Thyroid gland (tissue), 4 donors: ENCODE measurements around the gene MIER2. TPM values are rescaled to one million over a fixed set of nuclear protein-coding genes. Genes with fewer than 3 reads are reported as not detected.

Source experiments
- DNase-seq, 2 donors: peaks; one replicate each; pipeline ENCODE4 v3.0.0-alpha.2; 2019
- H3K27ac ChIP-seq, 3 donors: fragments of 200-600 bp; sonication (generic); 1 replicate in 2 of 3; 2 replicates in 1 of 3; pipeline ENCODE4 v1.5.1; 2016 to 2019; ENCODE audit warnings: mild to moderate bottlenecking in 1 of 3, moderate library complexity in 1 of 3
- H3K27me3 ChIP-seq: fragments of 200-600 bp; sonication (generic); one replicate; pipeline ENCODE4 v1.5.1; 2019
- H3K36me3 ChIP-seq, 2 donors: fragments of 200-600 bp; sonication (generic); one replicate each; pipeline ENCODE4 v1.5.1; 2016 to 2019
- H3K4me1 ChIP-seq, 2 donors: fragments of 200-600 bp; sonication (generic); one replicate each; pipeline ENCODE4 v1.5.1; 2017 to 2019
- H3K4me3 ChIP-seq, 3 donors: fragments of 200-600 bp; sonication (generic); replicated peaks in 1 of 3; 1 replicate in 2 of 3; 2 replicates in 1 of 3; pipeline ENCODE4 v1.5.1; 2016; ENCODE audit warnings: mild to moderate bottlenecking in 1 of 3
- H3K9me3 ChIP-seq: fragments of 200-600 bp; sonication (generic); one replicate; pipeline ENCODE4 v1.5.1; 2017
- CTCF ChIP-seq, 6 experiments: fragments of 200-600 bp in 3 of 6; fragments of 450-650 bp in 3 of 6; sonication (generic) in 3 of 6; IDR thresholded peaks; one replicate each; pipeline ENCODE4 v1.5.1; 2016 to 2019; ENCODE audit warnings: antibody characterized with exemption in 6 of 6, mild to moderate bottlenecking in 2 of 6, inconsistent platforms in 1 of 6, moderate library complexity in 1 of 6
- POLR2A ChIP-seq, 2 donors: fragments of 450-650 bp; IDR thresholded peaks; one replicate each; pipeline ENCODE4 v1.6.1; 2017; ENCODE audit warnings: antibody characterized with exemption in 2 of 2, mild to moderate bottlenecking in 2 of 2, moderate library complexity in 1 of 2
- WGBS, 2 donors: methylation state at CpG; one replicate each; pipeline ENCODE4 v1.1.5; 2017; 5-methylcytosine and 5-hydroxymethylcytosine counted together
- intact Hi-C: fragments of 100-400 bp; cut with DNase I; formaldehyde crosslinking; loops from one replicate; pipeline ENCODE4 v1.15.1; 2023
- total RNA-seq, 4 donors: library from RNA; depleted of rRNA; stranded (reverse); fragments of >200 nt; gene quantifications; one replicate each; pipeline ENCODE4 v1.2.3, GENCODE V29; 2016

The MIER2 gene
- total RNA-seq, 4 donors from 2014 or later: 9.0 to 20.1 (median 11.2) TPM

GRCh38 chr19:308471-309205, 36.0 kb downstream of the MIER2 start:
- Histone ChIP-seq H3K36me3 (peaks cover 42 to 51% of the 10 kb centered on the region in 2 donors), H3K4me3 (no peak overlapping the region), H3K27ac (no peak overlapping the region), H3K27me3 (no peaks in the 10 kb centered on the region), H3K4me1 (no peaks in the 10 kb centered on the region), H3K9me3 (no peaks in the 10 kb centered on the region)
- intact Hi-C loops: no loop called here
- WGBS, 2 donors: 92 to 96% methylated on average over 18 to 19 of the region's 48 CpGs
- no peak for DNase-seq
- TF ChIP-seq POLR2A (IDR thresholded peaks at IDR 0.05) (no peak), CTCF (IDR thresholded peaks at IDR 0.05) (no peak)

- no peaks in the 10 kb centered on the region for H3K27me3 ChIP-seq
- no peak overlapping the region for H3K4me3 ChIP-seq
- intact Hi-C loops: no loop called here
- TF ChIP-seq CTCF (IDR thresholded peaks at IDR 0.05) (no peak), POLR2A (IDR thresholded peaks at IDR 0.05) (no peak)
- H3K27ac ChIP-seq: no peak overlapping the region
- H3K4me1 ChIP-seq: no peaks in the 10 kb centered on the region
- WGBS, 2 donors: 84 to 88% methylated on average over 17 to 21 of the region's 21 CpGs
- H3K36me3 ChIP-seq: peaks cover 42 to 45% of the 10 kb centered on the region in 2 donors
- DNase-seq: no peak
- no peaks in the 10 kb centered on the region for H3K9me3 ChIP-seq
Observed at GRCh38 chr19:307793-308420, 36.7 kb downstream of the MIER2 start.

- intact Hi-C loops: no loop called here
- no peak overlapping the region for H3K27ac ChIP-seq
- no peaks in the 10 kb centered on the region for H3K27me3 ChIP-seq
- no peak overlapping the region for H3K4me3 ChIP-seq
- H3K9me3 ChIP-seq: no peaks in the 10 kb centered on the region
- 93 to 95% methylated on average over 7 to 20 of the region's 26 CpGs for WGBS, 2 donors
- DNase-seq: no peak
- TF ChIP-seq POLR2A (IDR thresholded peaks at IDR 0.05) (no peak), CTCF (IDR thresholded peaks at IDR 0.05) (no peak)
- no peaks in the 10 kb centered on the region for H3K4me1 ChIP-seq
- peaks cover 42 to 45% of the 10 kb centered on the region in 2 donors for H3K36me3 ChIP-seq
Observed at GRCh38 chr19:307111-307531, 37.5 kb downstream of the MIER2 start.

- intact Hi-C loops: no loop called here
- DNase-seq: no peak
- peaks cover 37 to 39% of the 10 kb centered on the region in 2 donors for H3K36me3 ChIP-seq
- no peak for TF ChIP-seq CTCF (IDR thresholded peaks at IDR 0.05)
- no peak for TF ChIP-seq POLR2A (IDR thresholded peaks at IDR 0.05)
- H3K9me3 ChIP-seq: no peaks in the 10 kb centered on the region
- H3K27me3 ChIP-seq: no peaks in the 10 kb centered on the region
- H3K4me3 ChIP-seq: no peak overlapping the region
- H3K4me1 ChIP-seq: no peaks in the 10 kb centered on the region
- 93 to 94% methylated on average over 30 to 31 of the region's 50 CpGs for WGBS, 2 donors
- H3K27ac ChIP-seq: no peak overlapping the region
Observed at GRCh38 chr19:306151-306900, 38.3 kb downstream of the MIER2 start.
